BLaER1 (cell line): ENCODE data around the gene FOXL2NB.

Source experiments
- H3K27ac ChIP-seq: shearing (Covaris generic); formaldehyde crosslinking; 2 replicates; pipeline ENCODE4 v1.8.1; 2022
- H3K27me3 ChIP-seq: shearing (Covaris generic); formaldehyde crosslinking; 2 replicates; pipeline ENCODE4 v1.8.1; 2022
- H3K36me3 ChIP-seq: shearing (Covaris generic); formaldehyde crosslinking; 2 replicates; pipeline ENCODE4 v1.8.1; 2022
- H3K4me1 ChIP-seq: shearing (Covaris generic); formaldehyde crosslinking; 2 replicates; pipeline ENCODE4 v1.8.1; 2022
- H3K4me2 ChIP-seq: shearing (Covaris generic); formaldehyde crosslinking; 2 replicates; pipeline ENCODE4 v1.8.1; 2022
- H3K4me3 ChIP-seq: shearing (Covaris generic); formaldehyde crosslinking; 2 replicates; pipeline ENCODE4 v1.8.1; 2022
- H3K9ac ChIP-seq: shearing (Covaris generic); formaldehyde crosslinking; 2 replicates; pipeline ENCODE4 v1.8.1; 2022
- H3K9me3 ChIP-seq: shearing (Covaris generic); formaldehyde crosslinking; 2 replicates; pipeline ENCODE4 v1.8.1; 2022
- H4K20me1 ChIP-seq: shearing (Covaris generic); formaldehyde crosslinking; 2 replicates; pipeline ENCODE4 v1.8.1; 2022
- Cebpa-rat ChIP-seq: shearing (Covaris generic); IDR thresholded peaks from 2 replicates; pipeline ENCODE4 v1.8.1; 2022

FOXL2NB gene

DNA sequence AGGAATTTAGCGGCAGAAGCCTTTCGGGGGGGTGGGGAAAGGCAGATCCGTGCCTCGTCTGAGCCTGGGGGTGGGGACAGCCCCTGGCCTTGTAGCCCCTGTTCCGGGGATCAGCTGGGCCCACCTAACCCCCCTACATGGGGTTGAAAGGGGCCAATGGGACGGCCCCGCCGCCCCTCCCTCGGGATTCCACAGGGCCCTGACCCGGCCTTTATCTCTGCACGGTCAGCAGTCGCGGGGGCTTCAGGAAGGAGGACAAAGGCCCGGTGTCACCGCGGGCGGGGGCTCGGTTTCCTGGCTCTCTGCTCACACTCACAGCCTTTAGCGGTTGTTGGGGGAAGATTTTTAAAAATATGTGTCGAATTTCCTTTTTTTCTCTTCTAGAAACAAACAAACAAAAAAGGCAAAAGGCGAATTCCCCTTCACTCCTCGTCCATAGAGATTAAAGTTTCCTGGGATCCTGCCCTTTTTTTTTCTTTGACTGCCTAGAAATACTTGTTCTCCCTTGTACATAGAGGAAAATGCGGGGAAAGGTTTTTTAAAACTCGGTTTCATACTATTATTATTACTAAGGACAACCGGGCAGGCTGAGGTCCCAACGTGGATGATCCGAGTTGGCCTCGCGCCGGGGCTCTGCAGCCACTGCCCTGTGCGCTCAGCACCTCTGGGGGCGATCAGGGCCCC is 8.0 kb upstream of the FOXL2NB start:
- H3K4me2 ChIP-seq, result peak overlapping the region; percentile 20; the same call in 1 of the 2 replicates
- TF ChIP-seq Cebpa-rat, result no peak
- 0 out of 2 replicates have a peak, but pooled peaks cover 21% of the 10 kb centered on the region for H3K4me1 ChIP-seq
- H3K27me3 ChIP-seq, result peaks cover 100% of the 10 kb centered on the region
- H3K27ac ChIP-seq, result no peak overlapping the region
- H3K36me3 ChIP-seq, result no peaks in the 10 kb centered on the region
- peaks cover 77% of the 10 kb centered on the region for H4K20me1 ChIP-seq
- no peak overlapping the region for H3K9ac ChIP-seq
- H3K4me3 ChIP-seq, result no peak overlapping the region
- peaks cover 12% of the 10 kb centered on the region for H3K9me3 ChIP-seq

DNA sequence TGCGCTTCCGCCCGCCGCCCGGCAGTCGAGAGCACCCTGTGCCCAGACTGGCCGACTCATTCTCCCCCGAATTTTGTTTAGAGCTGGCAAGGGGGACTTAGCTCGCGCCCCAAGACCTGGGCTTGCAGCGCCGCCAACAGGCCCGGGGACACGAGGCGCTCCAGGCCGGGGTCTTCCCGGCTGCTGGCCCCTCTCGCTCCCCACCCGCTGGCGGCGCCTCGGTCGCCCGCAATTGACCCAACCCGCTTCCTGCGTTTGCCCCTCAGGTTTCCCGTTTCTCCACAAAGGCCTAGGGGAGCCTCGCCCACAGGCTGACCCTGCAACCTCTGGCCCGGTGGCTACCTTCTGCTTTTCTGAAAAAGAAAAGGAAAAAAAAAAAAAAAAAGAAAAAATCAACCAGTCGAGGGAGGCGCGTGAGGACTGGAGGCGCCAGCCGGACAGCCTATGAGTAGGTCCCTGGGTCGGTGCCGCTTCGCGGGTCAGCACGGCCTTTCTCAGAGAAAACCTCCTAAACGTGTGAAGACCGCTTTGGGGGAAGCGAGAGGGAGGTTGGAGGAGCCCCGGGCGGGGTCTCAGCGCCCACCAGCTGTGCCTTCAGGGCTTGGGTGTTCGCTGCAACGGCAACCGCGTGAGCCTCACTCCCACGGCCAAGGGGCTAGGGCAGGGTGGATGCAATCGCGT is 7.3 kb upstream of the FOXL2NB start:
- no peak overlapping the region for H3K27ac ChIP-seq
- no peaks in the 10 kb centered on the region for H3K36me3 ChIP-seq
- H4K20me1 ChIP-seq, result peaks cover 84% of the 10 kb centered on the region
- no peak for TF ChIP-seq Cebpa-rat
- peaks cover 100% of the 10 kb centered on the region for H3K27me3 ChIP-seq
- H3K4me1 ChIP-seq, result peaks cover 23% of the 10 kb centered on the region
- no peak overlapping the region for H3K4me3 ChIP-seq
- no peak overlapping the region; the same call in 1 of the 2 replicates for H3K4me2 ChIP-seq
- H3K9ac ChIP-seq, result no peak overlapping the region
- peaks cover 12% of the 10 kb centered on the region for H3K9me3 ChIP-seq

DNA sequence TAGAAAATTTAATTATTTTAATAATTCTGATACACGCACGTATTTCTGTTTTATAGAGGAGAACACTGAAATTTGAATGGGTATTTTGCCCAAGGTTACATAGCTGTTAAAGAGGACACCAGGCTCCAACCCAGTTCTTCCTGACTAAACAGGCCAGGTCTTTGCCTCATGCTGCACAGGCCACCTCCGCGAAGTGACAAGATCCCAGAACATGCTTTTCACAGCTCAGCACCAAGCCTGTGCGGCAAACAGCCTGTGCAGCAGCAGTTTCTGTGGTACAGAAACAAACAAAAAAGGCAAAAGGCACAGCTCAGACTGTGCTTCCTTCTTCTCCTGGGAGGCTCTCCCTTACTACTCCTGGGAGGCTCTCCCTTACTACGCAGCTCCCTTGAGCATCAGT is 6.6 kb upstream of the FOXL2NB start:
- Histone ChIP-seq H4K20me1 (peaks cover 91% of the 10 kb centered on the region), H3K4me2 (no peak overlapping the region)
- no peak for TF ChIP-seq Cebpa-rat

DNA sequence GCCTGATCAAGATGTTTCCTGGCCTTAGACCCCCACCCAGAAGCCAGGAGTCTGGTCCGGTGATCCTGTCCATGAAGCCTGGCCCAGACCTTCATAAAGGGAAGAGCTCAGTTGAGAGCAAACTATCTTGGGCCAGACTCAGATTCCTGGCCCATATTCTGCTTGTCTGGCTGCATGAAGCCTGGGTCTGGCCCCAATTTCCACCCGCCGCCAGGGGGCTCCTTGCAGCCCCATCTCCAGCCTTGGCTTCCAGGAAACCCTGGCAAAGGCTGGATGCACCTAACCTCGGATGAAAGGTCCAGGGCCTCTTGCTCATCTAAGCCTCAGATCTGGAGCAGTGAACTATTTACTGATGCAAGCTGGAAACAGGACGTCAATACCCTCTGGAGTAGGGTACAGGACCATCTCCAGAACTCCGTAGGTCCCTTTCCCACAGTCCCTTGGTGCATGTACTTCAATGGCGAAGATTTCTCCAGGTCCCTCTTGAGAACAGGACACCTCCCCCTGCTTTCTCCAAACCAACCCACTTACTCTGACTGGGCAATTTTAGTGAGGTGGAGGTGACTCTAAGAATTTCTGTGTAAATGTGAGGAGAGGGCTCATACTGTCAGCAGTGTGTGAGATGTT is 5.6 kb upstream of the FOXL2NB start:
- Histone ChIP-seq H3K9me3 (peaks cover 8% of the 10 kb centered on the region), H3K4me3 (no peak overlapping the region), H3K4me2 (no peak overlapping the region), H4K20me1 (peaks cover 99% of the 10 kb centered on the region), H3K27ac (no peak overlapping the region), H3K4me1 (peaks cover 35% of the 10 kb centered on the region), H3K9ac (no peak overlapping the region), H3K36me3 (no peaks in the 10 kb centered on the region), H3K27me3 (peaks cover 100% of the 10 kb centered on the region)
- no peak for TF ChIP-seq Cebpa-rat

More for the DNA sequence above, 6.6 kb upstream of the FOXL2NB start:
- Histone ChIP-seq H3K36me3 (no peaks in the 10 kb centered on the region), H3K27ac (no peak overlapping the region), H3K4me1 (peaks cover 30% of the 10 kb centered on the region), H3K9me3 (peaks cover 12% of the 10 kb centered on the region), H3K9ac (no peak overlapping the region), H3K27me3 (peaks cover 100% of the 10 kb centered on the region), H3K4me3 (no peak overlapping the region)

DNA sequence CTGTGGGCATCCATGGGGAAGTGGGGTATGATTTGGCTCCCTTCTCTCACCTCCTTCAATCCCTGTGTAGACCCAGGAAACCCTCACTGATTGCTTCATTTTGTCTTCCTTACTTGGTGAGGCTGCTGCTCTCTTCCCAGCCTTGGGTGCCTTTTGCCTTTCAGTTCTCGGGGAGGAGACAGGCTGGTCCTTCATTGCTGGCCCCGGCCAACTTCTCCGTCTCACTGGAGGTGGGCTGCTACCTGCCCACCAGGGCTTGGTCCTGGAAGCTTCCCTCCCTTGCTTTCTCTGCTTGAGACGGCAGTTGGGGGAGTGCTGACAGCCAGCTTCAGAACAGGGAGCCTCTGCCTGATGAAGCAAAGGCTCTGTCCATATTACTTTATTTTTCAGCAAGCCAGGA is 4.7 kb upstream of the FOXL2NB start:
- Histone ChIP-seq H3K9me3 (no peaks in the 10 kb centered on the region), H3K27me3 (peaks cover 100% of the 10 kb centered on the region), H3K27ac (no peak overlapping the region), H3K4me1 (peaks cover 44% of the 10 kb centered on the region), H3K4me2 (no peak overlapping the region), H3K36me3 (no peaks in the 10 kb centered on the region), H3K9ac (no peak overlapping the region), H3K4me3 (no peak overlapping the region), H4K20me1 (peaks cover 99% of the 10 kb centered on the region)
- no peak for TF ChIP-seq Cebpa-rat

DNA sequence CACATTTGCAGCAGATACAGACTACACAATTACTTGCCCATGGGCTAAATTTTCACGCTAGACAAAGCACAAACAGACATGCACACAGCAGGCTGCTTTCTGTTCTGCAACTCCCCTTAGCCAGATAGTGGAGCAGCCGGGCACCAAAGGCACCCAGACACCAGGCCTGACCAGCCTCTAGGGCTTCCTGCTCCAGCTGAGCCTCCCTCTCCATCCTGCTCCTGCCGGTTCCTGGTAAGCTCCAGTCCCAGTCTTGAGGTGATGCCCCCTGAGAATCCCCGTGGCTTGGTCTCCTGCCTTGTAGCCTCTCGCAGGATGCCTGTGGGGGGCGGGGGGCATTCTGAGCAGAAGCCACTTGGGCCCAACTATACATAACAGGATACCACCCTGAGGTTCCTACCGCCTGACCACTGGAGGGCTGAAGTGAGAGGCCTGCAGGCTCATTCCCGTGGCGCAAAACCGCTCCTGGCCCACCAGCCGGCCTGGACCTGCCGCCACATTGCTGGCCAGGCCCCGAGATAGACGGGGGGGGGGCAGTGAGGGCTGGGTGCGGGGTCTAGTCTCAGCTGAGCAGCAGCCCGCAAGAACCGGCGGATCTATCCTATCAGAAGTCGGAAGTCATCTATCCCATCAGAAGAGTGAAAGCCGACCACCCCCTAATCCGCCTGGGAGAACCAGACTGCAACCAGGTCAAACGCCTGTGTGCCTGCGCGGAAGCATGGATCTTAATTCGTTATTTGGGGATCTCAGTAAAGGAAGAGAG is 4.0 kb upstream of the FOXL2NB start:
- H3K27me3 ChIP-seq, result peaks cover 100% of the 10 kb centered on the region
- no peak overlapping the region for H3K9ac ChIP-seq
- no peak overlapping the region for H3K4me2 ChIP-seq
- H3K9me3 ChIP-seq, result no peaks in the 10 kb centered on the region
- no peak overlapping the region for H3K27ac ChIP-seq
- peaks cover 99% of the 10 kb centered on the region for H4K20me1 ChIP-seq
- no peak for TF ChIP-seq Cebpa-rat
- H3K4me1 ChIP-seq, result peaks cover 39% of the 10 kb centered on the region
- no peak overlapping the region for H3K4me3 ChIP-seq
- H3K36me3 ChIP-seq, result no peaks in the 10 kb centered on the region

DNA sequence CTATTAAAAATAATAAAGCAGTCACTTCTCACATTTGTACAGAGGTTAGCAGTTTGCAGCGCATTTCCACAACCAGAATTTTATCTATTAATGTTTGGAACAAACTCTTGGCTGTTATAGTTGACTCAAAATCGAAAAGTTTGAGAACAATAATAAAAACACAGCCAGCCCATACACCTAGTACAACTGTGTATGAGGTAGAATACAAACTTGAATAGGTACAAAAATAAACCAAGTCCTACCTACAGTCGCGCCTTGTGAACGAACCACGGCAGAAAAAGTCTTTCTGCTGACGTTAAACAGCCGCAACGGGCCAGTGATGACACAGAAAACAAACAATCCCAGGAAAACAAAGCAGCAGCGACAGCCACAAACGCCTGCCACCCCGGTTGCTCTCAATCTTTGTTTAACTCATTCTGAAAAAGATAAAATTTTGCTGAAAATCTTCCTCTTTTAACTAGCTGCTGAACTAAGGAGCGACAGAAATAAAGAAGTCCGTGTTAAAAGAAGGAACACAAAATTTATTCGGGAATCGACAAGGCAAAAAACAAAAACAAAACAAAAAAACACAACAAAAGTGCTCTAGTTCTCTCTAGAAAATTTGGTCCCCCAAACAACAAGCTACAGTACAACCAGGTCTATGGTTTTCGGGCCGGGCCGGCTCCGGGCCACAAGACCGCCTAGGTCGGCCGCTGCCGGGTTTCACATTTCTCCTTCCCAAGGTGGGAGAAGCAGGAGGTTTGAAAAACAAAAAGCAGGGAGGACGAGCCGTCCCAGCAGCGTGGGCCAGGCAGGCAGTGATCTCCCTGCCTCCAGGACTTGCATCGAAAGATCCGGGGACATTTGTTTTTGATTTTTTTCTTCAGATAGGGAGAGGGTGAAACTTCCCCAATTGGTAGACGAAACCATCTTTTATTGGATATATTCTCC is 3.0 kb upstream of the FOXL2NB start:
- H3K9ac ChIP-seq, result no peak overlapping the region
- peaks cover 100% of the 10 kb centered on the region for H3K27me3 ChIP-seq
- no peaks in the 10 kb centered on the region for H3K9me3 ChIP-seq
- H3K4me3 ChIP-seq, result no peak overlapping the region
- TF ChIP-seq Cebpa-rat, result no peak
- H3K36me3 ChIP-seq, result no peaks in the 10 kb centered on the region
- peaks cover 99% of the 10 kb centered on the region for H4K20me1 ChIP-seq
- H3K27ac ChIP-seq, result no peak overlapping the region
- H3K4me2 ChIP-seq, result no peak overlapping the region
- peaks cover 34% of the 10 kb centered on the region for H3K4me1 ChIP-seq

DNA sequence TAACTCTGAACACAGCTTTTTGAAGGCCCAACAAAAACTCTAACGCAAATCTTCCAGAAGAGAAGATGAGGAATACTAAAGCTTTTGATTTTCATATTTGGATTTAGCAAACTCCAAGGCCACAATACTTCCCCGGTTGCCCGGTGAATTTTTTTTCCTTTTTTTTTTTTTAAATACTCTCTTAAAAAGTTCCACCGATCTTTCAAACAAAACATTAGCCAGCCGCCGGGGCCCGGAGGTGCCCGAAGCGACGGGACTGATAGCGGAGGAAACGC is 2.4 kb upstream of the FOXL2NB start:
- H3K27ac ChIP-seq, result no peak overlapping the region
- no peaks in the 10 kb centered on the region for H3K9me3 ChIP-seq
- TF ChIP-seq Cebpa-rat, result no peak
- H3K27me3 ChIP-seq, result peaks cover 100% of the 10 kb centered on the region
- peak overlapping the region; percentile 76; the same call in 1 of the 2 replicates for H3K4me2 ChIP-seq
- peaks cover 99% of the 10 kb centered on the region for H4K20me1 ChIP-seq
- peaks cover 28% of the 10 kb centered on the region for H3K4me1 ChIP-seq
- 0 out of 2 replicates have a peak overlapping the region, but pooled peaks have one; percentile 58 for H3K4me3 ChIP-seq
- no peaks in the 10 kb centered on the region for H3K36me3 ChIP-seq
- H3K9ac ChIP-seq, result no peak overlapping the region
